Heart left ventricle (tissue), 16 donors: Measurements from ENCODE around the gene MCM7. TPM values are rescaled to one million over a fixed set of nuclear protein-coding genes. Genes with fewer than 3 reads are reported as not detected.

Experiments used
- ATAC-seq, 4 donors: fragments of 200-7000 bp; cut with Tn5 transposase; one replicate each; pipeline ENCODE4 v1.9.1; 2020 to 2022; ENCODE audit warnings: moderate library complexity in 4 of 4, mild to moderate bottlenecking in 3 of 4, moderate number of reproducible peaks in 1 of 4
- DNase-seq, 5 donors: peaks; one replicate each; pipeline ENCODE4 v3.0.0-alpha.2; 2020
- H3K27ac ChIP-seq, 12 donors: fragments of 200-600 bp; sonication (generic) in 4 of 12; one replicate each; pipeline versions ENCODE4 v1.5.0 to v1.8.0; 2016 to 2022; ENCODE audit warnings: mild to moderate bottlenecking in 2 of 12
- H3K27me3 ChIP-seq, 9 donors: fragments of 200-600 bp; sonication (generic) in 2 of 9; one replicate each; pipeline versions ENCODE4 v1.5.1 to v1.8.0; 2016 to 2022; ENCODE audit warnings: mild to moderate bottlenecking in 3 of 9
- H3K36me3 ChIP-seq, 9 donors: fragments of 200-600 bp; sonication (generic) in 2 of 9; one replicate each; pipeline versions ENCODE4 v1.5.0 to v1.8.0; 2018 to 2022; ENCODE audit warnings: mild to moderate bottlenecking in 2 of 9
- H3K4me1 ChIP-seq, 12 donors: fragments of 200-600 bp; sonication (generic) in 4 of 12; one replicate each; pipeline versions ENCODE4 v1.5.0 to v1.8.0; 2016 to 2022; ENCODE audit warnings: mild to moderate bottlenecking in 3 of 12
- H3K4me3 ChIP-seq, 12 donors: fragments of 200-600 bp; sonication (generic) in 4 of 12; one replicate each; pipeline versions ENCODE4 v1.5.0 to v1.8.0; 2017 to 2022; ENCODE audit warnings: mild to moderate bottlenecking in 9 of 12, moderate library complexity in 4 of 12
- H3K9me3 ChIP-seq, 12 donors: fragments of 200-600 bp; sonication (generic) in 4 of 12; one replicate each; pipeline versions ENCODE4 v1.5.0 to v1.8.0; 2016 to 2022; ENCODE audit warnings: mild to moderate bottlenecking in 1 of 12
- CTCF ChIP-seq, 12 donors: fragments of 200-600 bp; sonication (generic) in 4 of 12; IDR thresholded peaks; one replicate each; pipeline versions ENCODE4 v1.5.0 to v1.8.0; 2018 to 2022; ENCODE audit warnings: antibody characterized with exemption in 12 of 12, mild to moderate bottlenecking in 5 of 12
- POLR2A ChIP-seq, 2 donors: fragments of 450-650 bp; IDR thresholded peaks; one replicate each; pipeline ENCODE4 v1.6.1; 2017; ENCODE audit warnings: antibody characterized with exemption in 2 of 2, mild to moderate bottlenecking in 2 of 2, moderate library complexity in 2 of 2
- WGBS, 4 donors: extraction: QIAGEN DNeasy Blood & Tissue Kit in 2 of 4; methylation state at CpG; one replicate each; pipeline versions ENCODE4 v1.1.5 to v1.1.7; 2013 to 2018; 5-methylcytosine and 5-hydroxymethylcytosine counted together
- intact Hi-C, 10 donors: fragments of 100-400 bp; cut with DNase I; formaldehyde crosslinking; loops; one replicate each; pipeline versions ENCODE4 v1.11.1 to v1.14.2; 2022
- polyA plus RNA-seq, 2 donors: library from polyadenylated mRNA; stranded (reverse); fragments of 200-250 nt; gene quantifications; one replicate each; pipeline ENCODE4 v1.2.3, GENCODE V29; 2013
- total RNA-seq, 9 donors: library from RNA; depleted of rRNA in 2 of 9; stranded (reverse); fragments of >200 nt in 2 of 9; fragmentation: NEBNext Ultra II Directional in 3 of 9; extraction: Animal tissue kit (Norgen Biotek cat#: 25700) in 3 of 9; gene quantifications; one replicate each; pipeline versions ENCODE4 v1.1.0 to v1.2.4, GENCODE V29; 2016 to 2023
- donor health status: ischemic (EF 13 %, LVEDD 7.1; RV severe dilation, severe dysfunction).
- donor health status: healthy with polysubstance abuse.
- donor health status: DM: no; HTN: yes; CAD: no.
- donor health status: DM: no; HTN: no; CAD: no.
- donor health status: ischemic (EF 25% LVEDD 6.9; RV normal size, moderate dysfunction).
- donor health status: ischemic (EF 25% LVEDD 5.7; RV mildly dilated, moderate dysfunction).
- donor health status: healthy.
- donor health status: DM: yes; HTN: yes; CAD: no.
- donor health status: ischemic (EF 35%, LVEDD 5.7; RV mildly dilated, moderate dysfunction).
- donor health status: nonischemic (EF 11% LVEDD 7.7; RV severe dilation, severe dysfunction).
- donor health status: DM: yes; HTN: yes; CAD: no.
- donor health status: PGD.
- donor health status: ischemic (EF 29% LVEDD 5.4; RV normal size, mild dysfunction).
- donor health status: nonischemic (EF 23%, LVEDD 6.1; RV moderate dilation, normal function).

Gene MCM7
- total and polyA plus RNA-seq, 11 donors, result 12.8 to 34.4 (median 17.2) TPM

- Histone ChIP-seq H3K27ac (no peak overlapping the region), H3K36me3 (peaks cover 0 to 18% (median under 1%) of the 10 kb centered on the region in 9 donors), H3K4me1 (peaks cover 0 to 19% (median 7%) of the 10 kb centered on the region in 12 donors), H3K4me3 (no peak overlapping the region), H3K9me3 (no peaks in the 10 kb centered on the region), H3K27me3 (no peaks in the 10 kb centered on the region)
- ATAC-seq (no peak), DNase-seq (no peak)
- TF ChIP-seq CTCF (IDR thresholded peaks at IDR 0.05), result no peak
- no peak for TF ChIP-seq POLR2A (IDR thresholded peaks at IDR 0.05)
- WGBS, 4 donors, result 85 to 88% (median 87%) methylated on average over 3 of the region's 3 CpGs
- intact Hi-C loops, result loop anchor here in 7 of 10 donors (2.0 to 10.0 kb wide), 6 partner anchors 29 to 137 kb away; partner anchors contain the start of genes TRIM4 (in 2 of the 7), AZGP1 (in 1 of the 7) and ZNF3 (in 1 of the 7)
These were observed 49.6 kb downstream of the MCM7 start for GRCh38 chr7:100051611-100052010.

GRCh38 chr7:100049441-100050291 lies 51.5 kb downstream of the MCM7 start, which contains the start of gene ZSCAN21:
Gene ZSCAN21, plus strand, starts transcription at chr7:100049774. Its CDS starts 7,233 bp downstream, at chr7:100057007.
- peak; percentile 85 to 93 (median 89) for DNase-seq
- peak; percentile 94 to 99 (median 98) for ATAC-seq
- no peaks in the 10 kb centered on the region for H3K27me3 ChIP-seq
- intact Hi-C loops, result loop anchor here in 9 of 10 donors (1.0 to 10.0 kb wide), 11 partner anchors 31 to 135 kb away; partner anchors contain the start of genes AP4M1 (in 2 of the 9), MCM7 (in 2 of the 9), TRIM4 (in 2 of the 9) and ZNF3 (in 2 of the 9)
- H3K4me3 ChIP-seq, result peak within 1 kb of the TSS; percentile 53 to 92 (median 80)
- no peaks in the 10 kb centered on the region for H3K9me3 ChIP-seq
- 0 to 1% (median 1%) methylated on average over 32 to 47 of the region's 47 CpGs for WGBS, 4 donors
- peaks cover 0 to 5% (median 0%) of the 10 kb centered on the region in 9 donors for H3K36me3 ChIP-seq
- peaks cover 0 to 19% (median 7%) of the 10 kb centered on the region in 12 donors for H3K4me1 ChIP-seq
- TF ChIP-seq POLR2A (IDR thresholded peaks at IDR 0.05), result peak; percentile 21 to 79
- peak in 5 of 12 donors; percentile 14 to 45 (median 16) for TF ChIP-seq CTCF (IDR thresholded peaks at IDR 0.05)
- H3K27ac ChIP-seq, result peak within 1 kb of the TSS; percentile 66 to 98 (median 94)

DNA sequence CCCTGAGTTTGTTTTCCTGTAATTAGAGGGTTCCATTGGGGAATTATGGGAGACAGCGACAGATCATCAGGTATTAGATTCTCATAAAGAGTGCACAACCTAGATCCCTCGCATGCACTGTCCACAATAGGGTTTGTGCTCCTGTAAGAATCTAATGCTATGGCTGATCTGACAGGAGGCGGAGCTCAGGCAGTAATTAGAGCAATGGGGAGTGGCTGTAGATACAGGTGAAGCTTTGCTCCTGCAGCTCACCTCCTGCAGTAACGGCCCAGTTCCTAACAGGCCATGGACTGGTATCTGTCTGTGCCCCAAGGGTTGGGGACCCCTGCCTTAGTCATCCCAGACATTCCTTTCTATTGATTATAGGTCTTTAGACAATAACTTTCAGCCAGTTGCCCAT lies 52.5 kb downstream of the MCM7 start:
- 91 to 97% (median 94%) methylated on average over 4 of the region's 4 CpGs for WGBS, 4 donors
- DNase-seq, result no peak
- H3K4me3 ChIP-seq, result no peak overlapping the region
- no peaks in the 10 kb centered on the region for H3K9me3 ChIP-seq
- ATAC-seq, result no peak
- H3K4me1 ChIP-seq, result peaks cover 0 to 19% (median 7%) of the 10 kb centered on the region in 12 donors
- intact Hi-C loops, result loop anchor here in 5 of 10 donors (1.0 to 5.0 kb wide), 6 partner anchors 33 to 56 kb away; partner anchors contain the start of genes AP4M1 (in 2 of the 5), MCM7 (in 2 of the 5), ZKSCAN1 (in 1 of the 5) and ZNF3 (in 1 of the 5)
- TF ChIP-seq POLR2A (IDR thresholded peaks at IDR 0.05), result no peak
- no peak for TF ChIP-seq CTCF (IDR thresholded peaks at IDR 0.05)
- no peaks in the 10 kb centered on the region for H3K27me3 ChIP-seq
- no peak overlapping the region for H3K27ac ChIP-seq
- peaks cover 0 to 5% (median 0%) of the 10 kb centered on the region in 9 donors for H3K36me3 ChIP-seq

DNA sequence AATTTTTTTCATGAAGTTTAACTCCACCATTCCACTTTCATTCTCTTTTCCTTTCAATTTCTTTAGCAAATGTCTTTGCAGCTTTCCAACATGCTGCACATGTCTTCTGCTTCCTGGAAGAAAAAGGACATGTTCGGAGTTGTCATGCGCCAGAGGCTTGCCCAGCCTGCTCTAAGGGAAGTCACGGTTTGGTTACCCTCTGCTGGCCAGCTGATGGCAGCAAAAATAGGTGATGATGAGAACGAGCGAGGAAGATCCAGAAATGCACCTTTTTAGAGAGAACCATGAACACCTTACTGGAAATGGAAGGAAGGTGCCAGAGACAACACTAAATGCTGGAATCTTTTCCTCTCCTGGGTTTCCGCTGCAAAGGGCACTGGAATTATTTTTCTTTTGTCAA lies 56.5 kb downstream of the MCM7 start:
- 68 to 79% (median 73%) methylated on average over 6 of the region's 6 CpGs for WGBS, 4 donors
- intact Hi-C loops, result loop anchor here in 1 of 10 donors (5.0 kb wide), 1 partner anchor 47 kb away; no protein-coding TSS in a partner anchor
- ATAC-seq, result no peak

More for the DNA sequence above, 56.5 kb downstream of the MCM7 start:
- H3K4me1 ChIP-seq, result peaks cover 0 to 8% (median 0%) of the 10 kb centered on the region in 12 donors
- no peaks in the 10 kb centered on the region for H3K27me3 ChIP-seq
- DNase-seq, result no peak
- H3K9me3 ChIP-seq, result no peaks in the 10 kb centered on the region
- no peak overlapping the region for H3K4me3 ChIP-seq
- H3K36me3 ChIP-seq, result no peaks in the 10 kb centered on the region
- TF ChIP-seq POLR2A (IDR thresholded peaks at IDR 0.05), result no peak
- TF ChIP-seq CTCF (IDR thresholded peaks at IDR 0.05), result no peak
- H3K27ac ChIP-seq, result no peak overlapping the region
